ENCODE results near the gene PCDHGA10.
"Not testable (repeated sequence)": the region's sequence is repeated elsewhere in the genome, so short reads cannot be mapped to it uniquely, and the experiment has no call there.

Gene PCDHGA10

GRCh38 chr5:141412854-141413539 is at the start of gene PCDHGA10:
PCDHGA10 (plus strand) TSS chr5:141412987; CDS start chr5:141413176, 189 bp downstream.
- peak; percentile 90 for FAIRE-seq

DNA sequence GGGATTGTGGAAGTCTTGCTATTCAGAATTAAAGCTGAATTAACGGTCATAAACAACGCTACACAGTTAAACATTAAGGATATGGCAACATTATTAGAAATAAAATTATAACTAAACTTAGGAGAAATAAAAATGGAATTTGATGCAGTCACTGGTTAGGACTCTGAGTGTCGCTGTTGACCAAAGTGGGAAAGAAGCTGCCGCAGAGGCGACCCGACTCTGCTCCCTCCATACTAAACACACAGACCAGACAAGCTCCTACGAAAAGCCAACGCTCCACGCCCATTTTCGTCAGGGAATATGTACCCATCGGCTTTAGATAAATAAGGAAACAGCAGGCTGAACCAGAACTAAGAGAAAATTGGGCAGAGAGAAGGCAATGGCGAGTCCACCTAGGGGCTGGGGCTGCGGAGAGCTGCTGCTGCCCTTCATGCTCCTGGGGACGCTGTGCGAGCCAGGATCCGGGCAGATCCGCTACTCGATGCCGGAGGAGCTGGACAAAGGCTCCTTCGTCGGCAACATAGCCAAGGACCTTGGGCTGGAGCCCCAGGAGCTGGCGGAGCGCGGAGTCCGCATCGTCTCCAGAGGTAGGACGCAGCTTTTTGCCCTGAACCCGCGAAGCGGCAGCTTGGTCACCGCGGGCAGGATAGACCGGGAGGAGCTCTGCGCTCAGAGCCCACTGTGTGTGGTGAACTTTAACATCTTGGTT is 48.7 kb upstream of the PCDHGA10 start, which contains the start of gene PCDHGA5:
TSS of gene PCDHGA5 (plus strand) at position 211 of the 709 bp plus-strand sequence. CDS start at position 380, 169 bp downstream.
- FAIRE-seq: no peak

- no peak for FAIRE-seq
Observed at GRCh38 chr5:141366016-141366896, 46.5 kb upstream of the PCDHGA10 start.

DNA sequence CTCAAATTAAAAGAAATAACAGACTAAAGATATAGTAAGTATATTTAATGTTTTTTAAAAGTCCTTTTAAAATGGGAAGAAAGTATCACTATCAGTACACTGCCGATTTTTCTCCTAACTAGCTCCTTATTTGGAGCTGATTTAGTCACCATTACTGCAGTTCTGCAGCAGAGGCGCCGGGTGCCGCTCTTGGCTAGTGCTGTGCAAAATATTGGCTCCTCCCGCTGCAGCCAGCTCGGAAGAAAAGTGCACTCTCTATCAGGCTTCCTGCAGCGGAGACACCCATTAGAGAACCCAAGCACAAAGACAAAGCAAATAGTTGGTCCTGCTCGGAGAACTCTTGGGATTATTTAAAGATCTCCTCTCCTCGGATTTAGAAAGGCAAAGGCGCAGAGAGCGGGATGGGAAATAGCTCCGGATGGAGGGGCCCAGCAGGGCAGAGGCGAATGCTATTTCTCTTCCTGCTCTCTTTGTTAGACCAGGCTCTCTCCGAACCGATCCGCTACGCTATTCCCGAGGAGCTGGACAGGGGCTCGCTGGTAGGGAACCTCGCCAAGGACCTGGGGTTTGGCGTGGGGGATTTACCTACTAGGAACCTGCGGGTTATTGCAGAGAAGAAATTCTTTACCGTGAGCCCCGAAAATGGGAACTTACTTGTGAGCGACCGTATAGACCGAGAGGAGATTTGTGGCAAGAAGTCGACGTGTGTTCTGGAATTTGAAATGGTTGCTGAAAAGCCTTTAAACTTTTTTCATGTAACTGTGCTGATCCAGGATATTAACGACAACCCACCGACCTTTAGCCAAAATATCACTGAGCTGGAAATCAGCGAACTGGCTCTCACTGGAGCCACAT is 42.6 kb upstream of the PCDHGA10 start, which contains the start of gene PCDHGB3:
TSS of gene PCDHGB3 (plus strand) at position 249 of the 855 bp plus-strand sequence. CDS start at position 402, 153 bp downstream.
- no peak for FAIRE-seq

DNA sequence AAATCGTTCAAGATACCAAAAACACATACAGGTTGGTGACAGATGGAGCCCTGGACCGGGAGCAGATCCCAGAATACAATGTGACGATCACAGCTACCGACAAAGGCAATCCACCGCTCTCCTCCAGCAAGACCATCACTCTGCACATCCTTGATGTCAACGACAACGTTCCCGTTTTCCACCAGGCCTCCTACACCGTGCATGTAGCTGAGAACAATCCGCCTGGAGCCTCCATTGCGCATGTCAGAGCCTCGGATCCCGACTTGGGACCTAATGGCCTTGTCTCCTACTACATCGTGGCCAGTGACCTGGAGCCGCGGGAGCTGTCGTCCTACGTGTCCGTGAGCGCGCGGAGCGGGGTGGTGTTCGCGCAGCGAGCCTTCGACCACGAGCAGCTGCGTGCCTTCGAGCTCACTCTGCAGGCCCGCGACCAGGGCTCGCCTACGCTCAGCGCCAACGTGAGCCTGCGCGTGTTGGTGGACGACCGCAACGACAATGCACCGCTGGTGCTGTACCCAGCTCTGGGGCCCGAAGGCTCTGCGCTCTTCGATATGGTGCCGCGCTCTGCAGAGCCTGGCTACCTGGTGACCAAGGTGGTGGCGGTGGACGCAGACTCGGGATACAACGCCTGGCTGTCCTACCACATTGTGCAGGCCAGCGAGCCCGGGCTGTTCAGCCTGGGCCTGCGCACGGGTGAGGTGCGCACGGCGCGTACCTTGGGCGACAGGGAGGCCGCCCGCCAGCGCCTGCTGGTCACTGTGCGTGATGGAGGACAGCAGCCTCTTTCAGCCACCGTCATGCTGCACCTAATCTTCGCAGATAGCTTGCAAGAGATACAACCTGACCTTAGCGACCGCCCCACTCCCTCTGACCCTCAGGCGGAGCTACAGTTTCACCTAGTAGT is 41.0 kb upstream of the PCDHGA10 start:
- FAIRE-seq: no peak

DNA sequence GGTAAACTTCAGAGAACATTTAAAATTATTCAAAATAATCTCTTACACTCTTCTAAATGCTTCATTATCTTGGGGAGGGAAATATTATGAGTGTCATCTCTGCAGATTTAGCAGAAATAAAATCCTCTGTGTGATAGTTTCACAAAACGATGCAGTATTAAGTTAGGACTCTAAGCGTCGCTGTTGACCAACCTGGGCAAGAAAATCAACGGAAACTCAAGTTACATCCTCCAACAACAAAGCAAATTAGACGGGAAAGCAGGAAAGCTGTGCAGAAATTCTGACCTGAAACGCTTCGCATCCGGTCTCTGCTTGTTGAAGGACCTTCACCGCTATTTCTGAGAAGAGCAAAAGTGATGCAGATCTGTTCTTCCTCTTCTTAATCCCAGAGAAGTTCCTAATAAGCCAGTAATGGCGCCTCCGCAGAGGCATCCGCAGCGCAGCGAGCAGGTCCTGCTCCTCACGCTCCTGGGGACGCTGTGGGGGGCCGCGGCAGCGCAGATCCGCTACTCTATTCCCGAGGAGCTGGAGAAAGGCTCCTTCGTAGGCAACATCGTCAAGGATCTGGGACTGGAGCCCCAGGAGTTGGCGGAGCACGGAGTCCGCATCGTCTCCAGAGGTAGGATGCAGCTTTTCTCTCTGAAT is 39.0 kb upstream of the PCDHGA10 start, which contains the start of gene PCDHGA6:
TSS of gene PCDHGA6 (plus strand) at position 219 of the 645 bp plus-strand sequence. CDS start at position 412, 193 bp downstream.
- no peak for FAIRE-seq

GRCh38 chr5:141374627-141375026 is 38.2 kb upstream of the PCDHGA10 start:
- no peak for FAIRE-seq

GRCh38 chr5:141375444-141376155 is 37.2 kb upstream of the PCDHGA10 start:
- not testable (repeated sequence) for FAIRE-seq

DNA sequence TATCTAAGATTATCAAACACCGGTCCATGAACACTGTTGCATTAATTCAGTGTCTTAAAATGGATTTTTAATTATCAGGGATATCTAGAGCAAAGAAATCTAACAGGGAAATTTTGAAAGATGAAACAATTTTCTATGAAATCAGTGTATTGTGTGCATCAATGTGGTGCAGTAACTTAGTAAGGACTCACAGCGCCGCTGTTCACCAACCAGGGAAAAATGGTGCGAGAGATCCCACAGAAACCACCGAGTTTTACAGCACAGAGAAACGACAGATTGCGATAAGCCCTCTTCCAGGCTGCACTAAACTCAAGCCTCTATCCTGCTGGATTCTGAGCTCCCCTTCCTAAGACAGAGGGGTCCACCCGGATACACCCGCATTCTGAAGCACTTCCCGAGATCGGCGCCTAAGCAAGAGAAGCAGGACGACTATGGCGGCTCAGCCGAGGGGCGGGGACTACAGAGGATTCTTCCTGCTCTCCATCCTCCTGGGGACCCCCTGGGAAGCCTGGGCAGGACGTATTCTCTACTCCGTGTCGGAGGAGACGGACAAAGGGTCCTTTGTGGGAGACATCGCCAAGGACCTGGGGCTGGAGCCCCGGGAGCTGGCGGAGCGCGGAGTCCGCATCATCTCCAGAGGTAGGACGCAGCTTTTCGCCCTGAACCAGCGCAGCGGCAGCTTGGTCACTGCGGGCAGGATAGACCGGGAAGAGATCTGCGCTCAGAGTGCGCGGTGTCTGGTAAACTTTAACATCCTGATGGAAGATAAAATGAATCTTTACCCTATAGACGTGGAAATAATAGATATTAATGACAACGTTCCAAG is 30.1 kb upstream of the PCDHGA10 start, which contains the start of gene PCDHGA7:
TSS of gene PCDHGA7 (plus strand) at position 274 of the 826 bp plus-strand sequence. CDS start at position 432, 158 bp downstream.
- no peak for FAIRE-seq

DNA sequence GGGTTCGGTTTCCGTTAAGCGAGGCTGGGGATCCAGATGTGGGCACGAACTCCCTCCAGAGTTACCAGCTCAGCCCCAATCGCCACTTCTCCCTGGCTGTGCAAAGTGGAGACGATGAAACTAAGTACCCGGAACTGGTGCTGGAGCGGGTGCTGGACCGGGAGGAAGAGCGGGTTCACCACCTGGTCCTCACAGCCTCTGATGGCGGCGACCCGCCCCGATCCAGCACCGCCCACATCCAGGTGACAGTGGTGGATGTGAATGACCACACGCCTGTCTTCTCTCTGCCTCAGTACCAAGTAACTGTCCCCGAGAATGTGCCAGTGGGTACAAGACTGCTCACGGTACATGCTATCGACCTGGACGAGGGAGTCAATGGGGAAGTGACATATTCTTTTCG is 29.4 kb upstream of the PCDHGA10 start:
- no peak for FAIRE-seq

- no peak for FAIRE-seq
Observed at GRCh38 chr5:141384471-141385267, 28.1 kb upstream of the PCDHGA10 start.

DNA sequence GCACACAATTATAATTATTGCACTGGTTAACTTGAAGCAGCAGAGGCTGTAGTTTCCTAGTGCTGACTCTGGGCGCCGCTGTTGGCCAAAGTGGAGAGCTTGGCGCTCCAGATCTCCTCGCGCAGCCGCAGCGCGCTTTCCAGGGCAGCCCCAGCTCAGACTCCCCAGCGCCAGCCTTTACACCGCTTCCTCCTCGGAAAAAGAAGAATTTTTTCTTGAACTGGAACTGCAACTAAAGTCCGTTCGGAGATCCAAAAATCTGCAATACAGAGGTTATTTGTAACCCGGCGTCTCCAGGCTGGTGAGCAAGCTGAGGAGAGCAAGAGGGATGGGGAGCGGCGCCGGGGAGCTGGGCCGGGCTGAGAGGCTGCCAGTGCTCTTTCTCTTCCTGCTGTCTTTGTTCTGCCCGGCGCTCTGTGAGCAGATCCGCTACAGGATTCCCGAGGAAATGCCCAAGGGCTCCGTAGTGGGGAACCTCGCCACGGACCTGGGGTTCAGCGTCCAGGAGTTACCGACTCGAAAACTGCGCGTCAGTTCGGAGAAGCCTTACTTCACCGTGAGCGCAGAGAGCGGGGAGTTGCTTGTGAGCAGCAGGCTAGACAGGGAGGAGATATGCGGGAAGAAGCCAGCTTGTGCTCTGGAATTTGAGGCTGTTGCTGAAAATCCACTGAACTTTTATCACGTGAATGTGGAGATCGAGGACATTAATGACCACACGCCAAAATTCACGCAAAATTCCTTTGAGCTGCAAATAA is 25.1 kb upstream of the PCDHGA10 start, which contains the start of gene PCDHGB4:
TSS of gene PCDHGB4 (plus strand) at position 142 of the 755 bp plus-strand sequence. CDS start at position 329, 187 bp downstream.
- not testable (repeated sequence) for FAIRE-seq

- FAIRE-seq: no peak
Observed at GRCh38 chr5:141388661-141389060, 24.1 kb upstream of the PCDHGA10 start.

- FAIRE-seq: no peak
Observed at GRCh38 chr5:141389153-141390042, 23.4 kb upstream of the PCDHGA10 start.

- FAIRE-seq: no peak
Observed at GRCh38 chr5:141392429-141393198, 20.2 kb upstream of the PCDHGA10 start, which contains the start of gene PCDHGA8. PCDHGA8 (plus strand) TSS chr5:141392633; CDS start chr5:141392814, 181 bp downstream.

Measured in G401.6 (cell line).